ENCODE data around the gene ANGPTL5.
A peak's percentile ranks its signal among the peaks of the same experiment; 100 is the strongest.
"Not testable (repeated sequence)": the region's sequence is repeated elsewhere in the genome, so short reads cannot be mapped to it uniquely, and the experiment has no call there.

ANGPTL5 gene

DNA sequence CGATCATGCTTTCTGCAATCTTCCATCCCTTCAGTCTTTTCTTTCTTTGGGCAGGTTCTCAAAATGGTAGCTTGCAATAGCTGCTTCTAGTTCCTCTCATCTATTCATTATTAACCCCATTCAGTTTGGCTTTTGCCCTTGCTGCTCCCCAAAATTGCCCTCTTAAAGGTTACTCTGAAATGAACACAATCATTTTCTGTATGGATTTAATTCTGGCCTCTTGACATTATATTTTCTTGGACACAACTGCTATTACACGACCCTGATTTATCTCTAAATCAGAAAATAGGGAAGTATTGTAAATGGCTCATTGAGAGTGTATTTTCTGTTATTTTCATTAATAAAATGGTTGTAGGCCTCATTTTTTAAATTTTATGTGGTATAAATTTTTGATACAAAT, at the start of gene ANGPTL5:
TSS of gene ANGPTL5 (minus strand) at position 101 of the 400 bp plus-strand sequence. CDS start 8,613 bp downstream, outside the sequence.
- no peak for DNase-seq

DNA sequence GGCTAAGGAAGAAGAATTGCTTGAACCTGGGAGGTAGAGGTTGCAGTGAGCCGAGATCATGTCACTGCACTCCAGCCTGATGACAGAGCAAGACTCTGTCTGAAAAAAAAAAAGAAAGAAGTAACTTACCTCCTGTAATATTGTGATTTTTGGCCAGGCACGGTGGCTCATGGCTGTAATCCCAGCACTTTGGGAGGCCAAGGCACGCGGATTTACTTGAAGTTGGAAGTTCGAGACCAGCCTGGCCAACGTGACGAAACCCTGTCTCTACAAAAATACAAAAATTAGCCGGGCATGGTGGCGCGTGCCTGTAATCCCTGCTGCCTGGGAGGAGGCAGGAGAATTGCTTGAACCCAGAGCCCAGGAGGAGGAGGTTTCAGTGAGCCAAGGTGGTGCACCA, 47.9 kb upstream of the ANGPTL5 start:
- not testable (repeated sequence) for DNase-seq

DNA sequence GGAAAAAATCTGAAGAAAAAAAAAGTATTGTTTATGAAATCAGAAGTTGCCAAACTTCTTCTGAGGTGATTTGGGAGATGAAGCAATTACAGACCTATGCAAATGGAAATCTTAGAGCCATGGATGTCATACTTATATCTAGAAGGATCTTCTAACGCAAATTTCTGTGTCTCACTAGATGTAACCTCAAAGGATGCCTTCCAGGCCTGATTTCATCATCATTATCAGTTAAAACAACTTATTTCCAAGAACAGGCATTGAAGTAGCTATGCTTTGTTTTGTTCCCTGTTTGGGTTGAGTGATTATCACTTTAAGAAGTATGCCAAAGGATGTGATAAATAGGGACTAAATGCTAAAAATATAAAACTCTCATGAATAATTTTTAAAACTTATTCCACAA, 43.9 kb upstream of the ANGPTL5 start:
- DNase-seq = no peak

DNA sequence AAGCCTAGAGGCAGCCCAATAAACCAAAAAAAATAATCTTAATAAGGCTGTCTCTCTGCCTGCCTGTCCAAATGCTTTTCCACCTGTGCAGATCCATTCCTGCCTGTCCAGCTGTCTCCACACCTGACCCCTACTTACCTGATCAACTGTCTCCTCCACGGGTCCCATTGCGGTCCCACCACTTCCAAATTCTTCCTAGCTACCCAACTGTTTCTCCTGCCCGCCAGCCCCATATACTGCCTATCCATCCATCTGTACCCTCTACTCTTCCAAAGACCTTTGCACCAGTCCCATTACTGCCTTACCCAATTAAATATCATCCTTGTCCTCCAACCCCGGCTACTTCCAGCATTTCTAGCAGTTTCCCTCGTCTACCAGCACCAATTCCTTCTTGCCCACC, 39.4 kb upstream of the ANGPTL5 start:
- DNase-seq = no peak

DNA sequence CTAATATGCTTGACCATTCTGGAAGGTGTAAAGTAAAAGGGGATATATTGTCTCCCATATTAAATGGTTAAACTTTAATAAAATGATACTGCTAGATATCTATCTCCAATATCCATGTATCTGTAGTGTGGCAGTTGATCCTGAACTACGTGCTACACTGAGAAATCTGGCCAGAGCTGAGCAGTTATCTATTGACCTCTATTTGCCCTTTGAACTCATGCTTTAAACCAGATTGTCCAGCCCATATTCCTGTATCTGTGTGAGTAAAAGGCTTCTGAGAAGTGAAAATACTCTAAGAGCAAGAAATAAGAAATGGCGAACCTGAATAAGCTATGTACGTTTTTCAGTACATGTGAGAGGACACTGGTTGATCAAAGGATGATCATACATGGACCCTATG, 39.0 kb upstream of the ANGPTL5 start:
- no peak for DNase-seq

DNA sequence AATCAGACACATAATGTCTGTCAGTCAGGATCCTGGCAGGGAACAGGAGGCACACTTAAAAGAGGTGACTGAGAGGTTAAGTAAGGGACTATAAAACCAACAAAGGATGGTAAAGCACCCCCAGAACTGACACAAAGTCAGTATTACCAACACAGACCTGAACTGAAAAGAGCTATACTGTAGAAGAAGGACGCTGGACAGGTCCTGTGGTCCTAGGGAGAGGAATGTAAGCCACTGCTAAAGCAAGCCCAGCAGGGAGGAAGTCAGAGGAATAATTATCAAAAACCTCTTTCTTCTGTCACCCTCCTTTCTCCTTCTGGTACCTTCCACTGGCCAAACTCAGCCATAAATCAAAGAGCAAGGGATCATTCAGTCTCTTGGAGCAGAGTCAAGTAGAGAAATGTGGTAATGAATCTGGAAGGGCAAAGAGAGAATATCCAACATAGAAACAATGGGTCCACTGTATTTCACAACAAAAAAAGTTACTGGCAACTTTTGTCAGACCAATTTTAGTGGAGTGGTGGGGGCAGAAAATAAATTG, 33.4 kb upstream of the ANGPTL5 start:
- no peak for DNase-seq

DNA sequence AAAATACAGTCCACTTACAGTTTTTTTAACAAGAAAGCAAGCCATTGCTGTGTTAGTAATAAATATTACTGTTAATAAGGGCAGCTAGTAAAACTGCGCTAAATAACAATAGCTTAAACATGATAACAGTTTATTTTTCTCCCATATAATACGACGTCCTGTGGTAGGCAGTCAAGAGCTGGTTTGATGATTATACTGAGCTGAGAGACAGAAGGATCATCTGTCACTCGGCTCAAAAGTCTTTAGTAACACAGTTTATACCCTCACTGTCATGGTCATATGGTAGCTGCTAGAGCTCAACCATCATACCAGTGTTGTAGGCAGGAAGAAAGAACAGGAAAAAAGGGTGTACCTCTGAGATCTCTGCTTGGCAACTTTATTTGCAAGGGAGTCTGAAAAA, 29.1 kb upstream of the ANGPTL5 start:
- no peak for DNase-seq

DNA sequence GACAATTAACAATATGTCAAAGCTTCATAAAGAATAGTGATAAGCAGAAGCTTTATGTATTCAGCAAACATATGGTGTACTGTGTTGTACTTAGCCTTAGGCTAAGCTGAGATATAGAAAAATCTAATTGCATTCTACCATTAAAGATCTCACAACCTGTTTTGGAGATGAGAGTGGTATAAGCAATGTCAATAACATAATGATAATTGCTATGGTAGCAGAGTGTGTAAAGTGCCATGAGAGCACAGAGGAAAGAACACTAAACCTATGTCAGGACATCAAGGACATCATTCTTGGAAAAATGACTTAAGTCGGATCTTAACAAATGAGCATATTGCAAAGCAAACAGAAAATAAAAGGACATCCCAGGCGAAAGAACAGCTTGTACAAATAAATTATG, 28.6 kb upstream of the ANGPTL5 start:
- DNase-seq = no peak

DNA sequence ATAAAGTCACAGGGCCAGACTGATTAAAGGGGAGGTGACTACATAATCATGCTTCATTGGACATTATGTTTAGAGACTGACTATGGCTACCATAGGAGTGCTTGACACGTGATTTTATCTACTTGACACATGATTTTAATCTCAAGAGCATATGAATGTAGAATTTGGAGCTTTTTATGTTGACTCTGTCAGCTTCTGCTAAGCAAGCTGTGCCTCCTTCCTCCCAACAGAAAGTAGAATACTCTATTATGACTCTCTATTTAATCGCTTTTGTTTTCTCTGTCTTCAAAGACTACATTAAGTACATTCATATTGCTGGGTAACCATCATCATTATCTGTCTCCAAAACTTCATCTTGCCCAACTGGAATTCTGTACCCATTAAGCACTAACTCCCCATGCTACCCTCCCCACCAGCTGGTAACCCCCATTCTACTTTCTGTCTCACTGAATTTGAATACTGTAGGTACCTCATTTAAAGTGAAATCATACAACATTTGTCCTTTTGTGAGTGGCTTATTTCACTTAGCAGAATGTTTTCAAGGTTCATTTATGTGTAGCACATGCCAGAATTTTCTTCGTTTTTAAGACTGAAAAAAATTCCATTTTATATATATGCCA, 24.7 kb upstream of the ANGPTL5 start:
- no peak for DNase-seq

DNA sequence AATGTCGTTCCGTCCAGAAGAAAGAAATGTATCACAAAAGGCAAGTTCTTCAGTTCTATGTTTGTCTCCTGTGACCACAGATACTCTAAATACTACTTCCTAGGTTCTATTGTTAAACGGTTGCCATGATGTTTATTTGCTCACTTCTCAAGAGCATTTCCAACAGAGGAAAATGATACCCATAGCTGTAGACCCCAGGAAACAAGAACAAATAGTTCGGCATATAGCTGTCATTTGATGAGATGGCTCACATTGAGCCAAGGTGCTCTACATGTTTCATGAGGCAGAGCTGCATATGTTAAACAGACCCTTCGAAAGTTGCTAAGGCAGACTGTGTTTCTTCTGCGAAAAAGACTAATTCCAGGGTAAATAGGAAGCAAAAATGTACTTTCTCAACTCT, 15.4 kb upstream of the ANGPTL5 start:
- no peak for DNase-seq

DNA sequence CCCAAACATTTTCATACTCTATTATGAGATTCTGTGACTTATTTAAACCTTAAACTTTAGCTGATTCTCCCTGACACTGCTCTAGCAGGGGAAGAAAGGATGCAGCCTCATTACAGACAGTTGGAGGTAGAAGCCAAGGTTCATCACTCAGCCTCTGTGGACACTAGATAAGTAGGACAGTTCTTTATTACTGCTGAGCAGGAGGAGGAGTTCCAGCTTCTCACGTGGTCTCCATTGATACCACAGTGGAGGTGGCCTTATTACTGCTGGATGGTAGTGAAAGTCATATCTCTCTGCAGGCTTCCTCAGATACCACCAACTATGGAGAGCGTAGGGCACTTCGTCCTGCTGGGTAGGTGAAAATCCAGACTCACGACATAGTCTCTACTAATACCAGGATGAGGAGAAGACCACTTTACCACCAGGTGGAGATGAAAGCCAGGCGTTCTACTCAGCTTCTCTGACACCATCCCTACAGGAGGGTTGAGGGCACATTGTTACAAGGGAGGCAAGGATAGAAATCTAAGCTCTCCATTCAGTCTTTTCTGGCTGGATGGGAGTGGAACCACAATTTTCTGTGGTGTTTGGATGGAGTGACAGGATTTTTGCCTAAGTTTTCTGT, 13.1 kb upstream of the ANGPTL5 start:
- no peak for DNase-seq

DNA sequence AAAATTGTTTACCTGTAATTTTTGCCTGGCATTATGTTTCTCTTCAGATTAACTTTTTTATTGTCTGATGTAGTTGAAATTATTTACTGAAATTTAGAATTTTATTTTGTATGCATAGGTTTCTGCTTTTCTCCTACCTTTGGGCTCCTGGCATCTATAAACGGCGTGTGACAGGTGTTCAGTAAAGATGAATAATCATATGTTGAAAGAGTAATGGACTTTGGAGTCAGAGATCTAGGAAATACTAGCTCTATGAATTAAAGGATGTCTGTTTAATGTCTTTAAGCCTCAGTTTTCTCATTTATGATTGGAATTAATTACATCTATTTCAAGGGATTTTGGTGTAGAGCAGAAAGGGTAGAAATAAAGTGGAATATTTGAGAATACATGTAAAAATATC, 7.2 kb upstream of the ANGPTL5 start:
- DNase-seq = no peak

DNA sequence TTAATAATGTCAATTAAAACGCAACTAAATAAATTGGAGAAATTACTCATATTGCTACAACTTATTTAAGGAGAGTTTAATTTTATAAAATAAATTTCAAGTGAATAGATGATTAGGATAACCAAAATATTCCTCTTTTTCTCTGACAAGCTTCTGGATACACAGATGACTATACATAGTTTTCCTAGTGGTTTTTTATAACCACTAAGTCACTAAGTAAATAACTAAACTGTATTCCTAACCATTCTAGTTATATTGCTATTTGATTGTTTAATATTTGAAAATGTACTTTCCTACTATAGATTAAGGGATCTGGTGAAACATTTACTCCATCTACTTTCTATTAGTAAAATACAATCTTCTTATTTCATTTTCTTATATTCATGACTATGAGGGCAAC, 4.7 kb upstream of the ANGPTL5 start:
- no peak for DNase-seq

DNA sequence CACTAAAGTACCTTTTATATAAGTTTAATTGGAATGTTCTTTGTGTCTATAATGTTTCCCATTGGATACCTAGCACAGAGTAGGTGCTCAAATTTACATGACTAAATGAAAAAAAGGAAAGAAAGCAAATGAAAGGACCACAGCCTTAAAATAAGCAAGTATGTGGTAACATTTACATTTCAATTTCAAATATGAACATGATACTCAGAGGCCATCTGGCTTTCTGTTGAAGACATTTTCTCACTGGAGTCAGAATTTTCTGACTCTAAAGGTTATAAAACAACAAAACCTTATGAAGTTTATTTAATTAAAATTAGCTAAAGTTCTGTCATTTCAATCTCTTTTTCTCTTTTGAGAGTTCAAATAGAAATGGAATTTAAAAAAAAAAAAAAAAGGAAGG, 904 bp upstream of the ANGPTL5 start:
- DNase-seq = no peak

DNA sequence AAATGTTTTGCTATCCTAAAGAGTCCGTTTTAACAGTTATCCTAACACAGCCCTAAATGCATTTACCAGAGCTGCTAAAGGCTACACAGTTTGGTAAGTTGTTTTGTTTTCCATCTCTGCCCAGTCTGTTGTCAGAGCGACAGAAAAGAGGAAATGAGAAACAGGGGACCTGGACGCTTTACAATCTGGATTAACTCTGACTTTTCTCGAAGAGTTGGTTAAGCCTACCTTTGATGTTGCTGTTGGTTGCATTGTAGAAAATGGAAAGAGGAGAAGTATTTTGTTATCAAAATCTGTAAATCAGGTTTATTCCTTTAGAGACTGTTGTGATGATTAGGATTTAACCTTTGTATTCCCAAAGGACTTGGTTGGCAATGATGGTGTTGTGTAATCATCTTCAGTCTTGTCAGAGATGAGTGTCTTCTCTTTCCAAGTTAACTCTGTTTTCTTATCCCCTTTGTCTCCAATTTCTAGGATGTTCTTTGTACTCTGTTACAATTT, 481 bp downstream of the ANGPTL5 start:
- peak; percentile 52 for DNase-seq

DNA sequence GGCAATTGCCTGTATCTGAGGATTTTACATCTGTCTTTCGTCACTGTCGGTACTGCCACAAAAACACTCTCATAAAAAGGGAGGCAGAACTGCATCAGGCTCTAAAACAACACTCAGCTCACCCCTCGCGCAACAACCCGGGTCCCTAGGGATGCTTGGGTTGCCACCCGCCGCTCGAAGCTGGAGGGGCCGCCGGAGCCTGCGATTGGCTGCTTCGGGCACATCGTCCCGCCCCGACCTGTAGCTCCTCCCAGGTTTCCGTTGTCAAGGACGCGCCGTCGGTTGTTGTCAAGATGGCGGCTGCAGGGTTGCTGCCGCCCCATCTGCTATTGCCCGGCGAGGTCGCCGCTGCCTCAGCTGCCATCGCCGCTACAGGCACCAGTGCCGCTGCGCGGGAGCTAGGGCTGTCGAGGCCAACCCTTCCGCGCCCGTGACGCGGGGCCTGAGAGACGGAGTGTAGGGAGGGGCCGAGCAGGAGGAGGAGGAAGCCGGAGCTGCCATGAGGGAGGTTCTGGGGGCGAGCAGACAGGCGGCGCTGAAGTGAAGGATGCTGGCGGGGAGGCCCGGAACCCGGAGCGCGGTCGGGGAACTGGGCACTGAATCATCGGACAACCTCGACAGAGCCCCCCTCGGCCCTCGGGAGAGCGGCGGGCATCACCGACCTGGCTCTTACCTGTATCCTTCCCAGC, 1.4 kb downstream of the ANGPTL5 start, which contains the start of gene CEP126:
TSS of gene CEP126 (plus strand) at position 273 of the 689 bp plus-strand sequence. CDS start at position 548, 275 bp downstream.
- peak; percentile 96 for DNase-seq

DNA sequence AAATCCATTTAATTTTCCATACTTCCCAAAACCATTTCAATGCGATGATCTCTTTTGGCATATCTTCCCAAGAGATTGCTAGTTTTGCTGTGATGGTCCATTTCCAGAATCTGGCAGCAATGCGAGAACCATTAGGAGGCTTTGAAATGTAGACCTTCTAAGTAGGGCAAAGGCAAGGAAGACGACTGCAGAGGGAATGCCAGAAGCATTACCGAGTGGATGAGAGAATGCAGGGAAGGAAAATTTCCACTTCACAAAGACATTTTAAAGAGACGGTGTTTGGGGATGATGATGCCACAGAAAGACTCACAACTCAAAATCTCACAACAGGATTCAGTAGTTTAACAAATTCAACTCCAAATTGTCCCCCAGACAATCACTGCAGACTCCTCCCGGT, 2.0 kb downstream of the ANGPTL5 start:
- DNase-seq = no peak

DNA sequence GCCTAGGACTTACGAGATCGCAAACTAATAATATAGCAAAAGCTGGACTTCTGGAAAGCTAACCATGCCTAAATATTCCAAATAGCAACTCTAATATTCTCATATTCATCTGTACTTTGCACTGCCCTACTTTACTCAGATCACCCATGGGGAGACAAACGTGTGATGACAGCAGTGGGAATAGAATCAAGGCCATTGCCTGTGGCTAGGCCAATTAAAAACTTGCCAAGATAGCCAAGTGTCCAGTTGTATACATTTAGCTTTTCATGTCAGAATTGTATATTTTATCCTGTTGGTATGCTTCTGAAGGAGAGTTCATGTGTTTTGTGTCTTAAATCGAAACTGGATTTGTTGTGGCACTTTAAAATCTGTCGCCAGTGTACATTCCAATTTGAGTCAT, 2.7 kb downstream of the ANGPTL5 start:
- no peak for DNase-seq

DNA sequence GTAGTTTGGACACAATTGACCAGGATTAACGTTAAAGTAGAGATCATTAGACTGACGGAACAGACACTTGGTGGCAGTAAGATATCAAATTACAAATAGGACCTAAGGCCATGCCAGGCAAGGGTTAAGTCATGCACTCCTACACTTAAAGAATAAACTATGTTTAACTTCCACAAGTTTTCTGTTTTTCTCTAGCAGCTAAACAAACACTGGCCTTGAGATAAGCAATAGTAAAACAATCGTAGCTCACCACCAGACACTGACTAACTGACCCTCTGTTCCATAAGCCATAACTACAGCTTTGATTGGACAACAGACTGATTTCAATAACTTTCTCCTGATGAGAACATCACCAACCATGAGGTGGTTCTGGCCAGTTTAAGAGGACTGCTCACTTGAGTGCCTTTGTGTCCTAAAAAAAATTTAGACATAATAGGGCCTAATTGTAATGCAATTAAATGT, 3.5 kb downstream of the ANGPTL5 start:
- DNase-seq = peak; percentile 51

DNA sequence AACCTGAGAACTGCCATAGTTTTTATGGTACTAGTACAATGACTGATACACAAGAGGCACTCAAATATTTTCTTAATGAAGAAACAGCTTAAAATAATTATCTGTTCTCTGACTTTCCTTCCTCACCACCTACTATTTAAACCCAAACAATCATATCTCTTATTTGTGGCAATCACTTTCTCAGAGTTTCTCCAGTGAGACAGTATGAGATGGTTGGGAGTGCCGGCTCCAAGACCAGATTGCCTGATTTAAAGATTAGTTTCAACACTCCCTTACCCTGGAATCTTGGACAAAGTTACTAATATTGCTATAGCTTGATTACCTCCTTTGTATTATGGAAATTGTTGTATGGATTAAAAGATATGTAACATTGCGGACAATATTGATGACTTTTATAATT, 7.2 kb downstream of the ANGPTL5 start:
- DNase-seq = no peak

DNA sequence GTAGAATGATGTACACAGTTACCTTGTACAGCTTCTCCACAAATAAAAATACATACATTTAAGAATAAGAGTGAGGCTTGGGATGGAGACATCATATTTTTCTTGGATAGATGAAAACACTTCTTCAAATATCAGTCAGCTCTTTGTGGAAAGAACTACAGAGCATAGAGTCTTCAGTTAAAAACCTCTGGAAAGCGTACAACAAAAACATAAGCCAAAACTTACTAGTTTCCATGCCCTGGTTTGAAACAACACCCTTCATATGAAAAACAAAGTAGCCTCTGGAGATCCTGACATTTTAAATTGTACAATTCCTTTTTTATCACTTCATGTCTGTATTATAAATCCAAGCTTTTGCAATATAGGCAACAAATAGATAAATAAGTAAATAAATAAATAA, 8.5 kb downstream of the ANGPTL5 start:
- no peak for DNase-seq

DNA sequence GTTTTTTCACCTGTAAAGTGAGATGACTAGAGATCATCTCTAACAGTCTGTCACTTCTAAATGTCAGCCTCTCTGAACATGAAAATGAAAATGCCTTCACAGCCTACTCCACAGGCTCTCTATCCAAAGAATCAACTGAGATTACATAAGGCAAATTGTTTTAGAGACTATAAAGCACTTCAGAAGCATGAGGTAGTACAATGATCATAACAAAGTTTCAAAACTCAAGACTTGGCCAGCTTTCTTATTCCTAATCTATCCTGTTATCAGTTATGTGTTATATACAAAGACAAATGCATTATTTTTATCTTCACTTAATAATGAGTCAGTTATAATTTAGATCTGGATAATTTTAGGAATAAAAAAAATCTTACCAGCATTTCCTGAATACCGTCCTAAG, 21.8 kb downstream of the ANGPTL5 start:
- no peak for DNase-seq

DNA sequence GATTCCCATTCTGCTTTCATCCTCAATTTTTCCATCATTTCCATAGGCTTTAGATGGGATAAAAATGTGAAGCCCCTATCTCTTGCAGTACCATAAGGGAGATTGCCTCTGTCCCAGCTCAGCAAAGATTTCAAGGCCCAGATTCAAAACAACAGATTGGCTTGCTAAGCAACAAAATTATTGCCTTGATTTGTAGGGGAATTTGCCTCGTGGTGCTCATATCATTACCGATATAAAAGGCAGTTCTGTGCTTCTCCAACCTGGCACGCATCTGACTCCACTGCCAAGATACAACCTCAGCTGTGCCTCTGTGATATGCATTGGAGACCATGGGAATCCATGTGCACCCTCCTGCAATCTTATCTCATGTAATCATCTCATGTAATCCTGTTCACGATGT, 26.6 kb downstream of the ANGPTL5 start:
- DNase-seq = no peak

DNA sequence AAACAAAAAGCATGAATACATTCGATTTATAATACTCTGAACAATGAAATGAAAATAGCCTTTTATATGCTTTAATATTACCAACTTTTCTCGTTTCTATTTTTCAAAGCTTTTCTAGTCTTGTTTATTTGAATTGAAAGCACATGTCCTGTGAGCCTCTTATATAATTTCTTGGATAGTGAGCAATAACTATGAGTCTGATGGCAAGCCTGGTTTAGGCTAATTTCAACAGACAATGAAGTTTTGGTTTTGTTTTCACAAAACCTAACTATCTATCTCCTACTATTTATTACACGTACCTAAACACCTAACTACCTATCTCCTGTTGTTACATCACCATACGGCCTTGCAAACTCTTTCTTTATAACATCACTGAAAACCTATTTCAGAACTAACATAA, 30.7 kb downstream of the ANGPTL5 start:
- no peak for DNase-seq

Measured in kidney glomerular epithelial cell (primary cell).